ENCODE results near the gene APOO.

- TF ChIP-seq CTCF (IDR thresholded peaks at IDR 0.05; ENCODE audit: insufficient read depth, low read depth, low read length) (no peak), EZH2 (IDR thresholded peaks at IDR 0.05; ENCODE audit: insufficient read depth, low read length) (no peak)
Observed at GRCh38 chrX:23907111-23907497, 634 bp downstream of the APOO start.
